ENCODE measurements around the gene AAK1.

Gene AAK1

DNA sequence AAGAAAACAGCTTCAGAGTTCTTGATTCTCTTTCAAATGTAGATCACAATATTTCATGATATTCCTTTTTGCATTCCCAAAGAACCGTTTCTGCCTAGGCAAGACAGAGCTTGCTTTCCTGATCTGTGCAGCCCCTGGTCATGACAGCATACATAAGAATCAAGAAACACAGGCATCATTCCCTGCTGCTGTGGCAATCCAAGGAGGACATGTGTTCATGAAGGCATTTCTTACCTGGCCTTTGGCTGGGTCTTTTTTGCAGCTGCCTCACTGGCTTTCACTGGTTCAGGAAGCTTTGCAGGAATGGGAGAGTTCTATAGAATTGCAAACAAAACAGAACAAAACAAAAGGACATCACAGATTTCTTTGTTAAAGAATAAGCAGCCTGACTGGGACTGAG is 118.7 kb downstream of the AAK1 start:
- no peak for DNase-seq

GRCh38 chr2:69521747-69522146 is 121.8 kb downstream of the AAK1 start:
- DNase-seq, result no peak

DNA sequence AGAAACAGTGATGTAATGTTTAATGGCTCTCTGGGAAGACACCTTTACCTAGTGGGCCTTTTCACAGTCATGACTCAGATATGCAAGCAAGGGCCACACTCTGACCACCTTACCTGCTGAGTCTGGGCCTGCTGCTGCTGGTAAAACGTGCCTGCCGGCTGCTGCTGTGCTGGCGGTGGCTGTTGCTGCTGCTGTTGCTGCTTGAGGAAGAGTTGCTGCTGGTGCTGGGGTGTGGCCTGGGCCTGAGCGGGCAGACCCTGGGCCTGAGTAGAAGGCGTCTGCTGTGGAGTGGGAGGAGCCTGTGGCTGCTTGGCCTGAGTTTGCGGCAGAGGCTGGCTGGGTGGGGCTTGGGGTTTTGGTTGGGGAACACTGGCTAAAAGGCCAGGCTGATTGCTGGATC is 124.7 kb downstream of the AAK1 start:
- DNase-seq, result no peak

GRCh38 chr2:69517410-69517809 is 126.1 kb downstream of the AAK1 start:
- no peak for DNase-seq

GRCh38 chr2:69514819-69515218 is 128.7 kb downstream of the AAK1 start:
- no peak for DNase-seq

- no peak for DNase-seq
Observed at GRCh38 chr2:69514406-69514805, 129.1 kb downstream of the AAK1 start.

DNA sequence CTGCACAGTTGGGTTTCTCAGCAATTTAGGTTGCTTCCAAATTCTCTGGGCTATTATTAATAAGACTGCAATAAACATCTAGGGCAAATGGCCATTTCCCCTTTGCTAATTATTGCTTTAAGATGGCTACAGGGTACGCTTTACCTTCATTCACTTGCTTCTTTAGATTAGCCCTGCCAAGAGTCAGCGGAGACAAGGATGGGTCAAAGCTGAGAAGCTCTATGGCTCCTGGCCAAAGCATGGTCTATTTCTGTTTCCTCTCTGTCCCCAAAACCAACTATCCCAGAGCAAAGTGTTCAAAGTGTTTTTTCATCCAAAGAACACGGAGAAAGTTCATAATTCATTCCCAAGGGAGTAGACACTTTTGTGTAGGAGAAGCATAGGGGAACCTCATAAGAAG is 131.1 kb downstream of the AAK1 start:
- no peak for DNase-seq

GRCh38 chr2:69510204-69510603 is 133.3 kb downstream of the AAK1 start:
- no peak for DNase-seq

DNA sequence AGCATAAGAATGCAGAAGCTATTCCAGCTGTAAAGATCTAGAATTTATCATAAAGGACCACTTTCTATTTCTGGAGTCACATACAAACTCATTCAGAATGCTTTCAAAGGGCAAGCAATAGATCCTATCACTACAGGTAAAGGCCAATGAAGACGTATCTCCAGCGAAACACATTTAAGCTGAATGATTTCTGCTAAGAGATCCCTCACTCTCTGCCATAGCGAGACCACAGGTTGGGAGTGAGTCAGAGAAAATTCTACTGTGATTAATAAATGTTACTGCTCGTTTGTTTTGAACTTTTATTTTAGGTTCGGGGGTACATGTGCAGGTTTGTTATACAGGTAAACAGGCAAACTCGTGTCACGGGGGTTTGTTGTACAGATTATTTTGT is 133.8 kb downstream of the AAK1 start:
- DNase-seq, result no peak

GRCh38 chr2:69509011-69509749 is 134.4 kb downstream of the AAK1 start:
- no peak for DNase-seq

GRCh38 chr2:69505710-69506109 is 137.8 kb downstream of the AAK1 start:
- DNase-seq, result no peak

DNA sequence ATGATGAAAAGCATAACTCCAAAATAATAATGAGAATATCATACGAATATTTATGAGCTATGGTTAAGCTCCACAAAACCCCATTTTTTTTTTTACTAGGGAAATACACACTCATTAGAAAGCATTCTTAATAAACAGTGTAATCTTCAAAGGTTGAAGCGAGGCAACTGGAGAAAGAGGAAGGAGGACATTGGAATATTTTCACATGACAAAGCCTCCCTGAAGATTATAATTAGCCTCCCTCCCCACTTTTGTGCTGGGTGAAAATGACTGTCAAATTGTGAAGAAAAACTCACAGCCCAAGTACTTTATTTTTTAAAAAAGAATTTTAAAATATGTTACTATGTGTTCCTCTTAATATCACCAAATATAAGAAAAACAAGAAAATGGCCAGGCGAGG is 142.2 kb downstream of the AAK1 start:
- no peak for DNase-seq

DNA sequence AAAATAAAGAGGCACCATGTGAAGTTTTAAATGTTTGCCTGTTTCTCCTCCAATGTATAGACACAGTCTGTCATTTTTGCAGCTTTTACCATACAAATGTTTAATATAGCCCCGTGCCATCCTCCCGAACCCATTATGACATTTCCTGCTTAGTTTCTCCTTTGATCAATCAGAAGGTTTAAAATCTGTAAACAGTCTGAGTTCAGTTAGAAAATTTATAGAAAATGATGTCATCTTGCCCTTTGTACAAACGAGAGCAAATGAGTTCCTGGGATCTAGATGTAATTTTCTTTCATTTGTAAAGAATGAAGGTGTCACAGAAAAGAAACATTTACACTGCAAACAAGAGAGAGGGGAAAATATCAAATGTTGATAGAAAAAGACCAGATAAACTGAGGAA is 143.6 kb downstream of the AAK1 start:
- DNase-seq, result no peak

- DNase-seq, result no peak
Observed at GRCh38 chr2:69499242-69499641, 144.3 kb downstream of the AAK1 start.

GRCh38 chr2:69495861-69496260 is 147.7 kb downstream of the AAK1 start:
- no peak for DNase-seq

DNA sequence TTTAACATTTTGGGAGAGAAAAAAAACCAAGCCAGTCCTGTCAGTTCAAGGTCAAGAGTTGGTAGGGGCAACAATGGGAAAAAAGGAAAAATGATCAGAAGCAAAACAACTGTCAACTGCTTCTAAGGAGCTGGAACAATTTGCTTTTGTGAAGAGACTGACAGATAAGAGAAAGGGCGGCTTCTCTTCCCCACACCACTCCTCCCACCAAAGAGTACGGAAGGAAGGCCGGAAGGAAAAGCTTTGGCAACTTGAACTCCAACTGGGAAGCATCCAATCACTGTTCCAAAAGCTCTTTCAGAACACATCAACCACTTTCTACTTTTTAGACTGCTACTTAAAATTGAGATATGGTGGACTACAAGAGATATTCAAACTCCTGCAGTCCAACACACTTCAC is 148.5 kb downstream of the AAK1 start:
- no peak for DNase-seq

GRCh38 chr2:69494126-69494525 is 149.4 kb downstream of the AAK1 start:
- DNase-seq, result no peak

GRCh38 chr2:69493268-69493667 is 150.3 kb downstream of the AAK1 start:
- DNase-seq, result no peak

DNA sequence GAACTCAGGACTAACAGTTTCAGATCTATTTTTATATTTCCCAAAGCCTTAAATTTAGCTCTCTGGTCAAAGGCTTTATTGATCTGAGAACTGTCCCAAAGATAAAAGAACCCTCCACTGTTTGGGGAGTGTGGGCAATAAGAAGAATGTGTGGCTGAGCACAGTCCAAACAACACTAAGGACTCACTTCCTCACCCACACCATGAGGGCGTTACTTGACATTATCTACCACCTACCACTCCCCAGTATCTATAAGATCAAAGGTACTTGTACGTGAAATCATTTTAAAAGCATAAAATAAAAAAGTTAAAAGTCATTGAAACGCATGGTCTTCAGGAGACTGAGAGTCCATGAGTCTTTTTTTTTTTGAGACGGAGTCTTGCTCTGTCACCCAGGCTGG is 151.7 kb downstream of the AAK1 start:
- no peak for DNase-seq

- no peak for DNase-seq
Observed at GRCh38 chr2:69490486-69490885, 153.1 kb downstream of the AAK1 start.

GRCh38 chr2:69489793-69490192 is 153.7 kb downstream of the AAK1 start:
- DNase-seq, result no peak

GRCh38 chr2:69483696-69484095 is 159.8 kb downstream of the AAK1 start:
- no peak for DNase-seq

DNA sequence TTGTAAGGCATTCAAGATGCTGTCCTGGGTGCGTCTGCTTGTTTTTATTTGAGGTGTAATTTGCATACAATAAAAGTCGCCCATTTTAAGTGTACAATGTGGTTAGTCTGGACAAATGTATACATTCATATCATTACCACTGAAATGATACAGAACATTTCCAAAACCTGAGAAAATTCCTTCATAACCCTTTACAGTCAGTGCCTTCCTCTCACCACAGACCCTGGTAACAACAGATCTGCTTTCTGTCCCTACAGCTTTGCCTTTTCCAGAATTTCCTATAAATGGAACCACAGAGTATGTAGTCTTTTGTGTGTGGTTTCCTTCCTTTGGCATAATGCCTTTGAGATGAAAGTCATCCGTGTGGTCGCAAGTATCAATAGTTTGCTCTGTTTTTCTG is 160.5 kb downstream of the AAK1 start:
- no peak for DNase-seq

DNA sequence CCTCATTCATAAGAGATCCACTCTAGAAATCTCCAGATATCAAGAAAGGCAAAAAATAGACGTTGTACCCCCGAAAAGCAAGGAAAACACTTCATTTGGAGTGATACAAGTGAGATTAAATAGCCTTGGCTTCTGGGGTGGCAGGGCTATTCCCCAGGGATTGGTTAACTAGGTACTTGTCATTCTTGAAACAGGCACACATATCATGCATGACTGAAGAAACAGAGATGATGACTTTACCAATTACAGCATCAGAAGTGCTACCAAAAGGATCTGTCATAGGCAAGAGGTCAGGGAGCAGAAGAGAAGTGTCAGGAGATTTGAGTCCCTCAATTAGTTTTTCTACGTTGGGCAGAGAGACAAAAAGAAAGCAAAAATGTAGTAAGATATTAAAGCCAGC is 161.1 kb downstream of the AAK1 start:
- no peak for DNase-seq

GRCh38 chr2:69481421-69481820 is 162.1 kb downstream of the AAK1 start:
- no peak for DNase-seq

DNA sequence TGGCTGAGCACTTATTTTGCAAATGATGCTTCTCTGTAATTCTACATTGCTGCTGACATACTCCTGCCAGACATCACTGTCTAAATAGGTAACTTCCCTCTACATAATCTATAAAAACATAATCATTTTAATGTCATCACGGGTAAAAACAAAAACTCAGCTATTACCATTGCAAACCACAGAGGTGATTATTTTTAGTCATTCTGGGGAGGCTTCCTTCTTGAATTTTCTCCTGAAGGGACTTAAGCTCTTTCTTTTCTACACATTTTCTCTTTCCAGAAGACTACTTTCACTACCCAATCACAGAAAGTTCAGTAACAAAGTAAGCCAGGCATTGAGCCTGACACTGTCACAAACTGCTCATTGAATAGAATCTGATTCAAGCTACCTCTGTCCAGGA is 165.9 kb downstream of the AAK1 start:
- no peak for DNase-seq

All from activated CD8-positive, alpha-beta memory T cell treated with anti-CD3 and anti-CD28 coated beads, Interleukin-2, amount 50 U/mL, for 4 hours (primary cell).